A172 (cell line): ENCODE results near the gene ADRM1. TPM values are rescaled to one million over a fixed set of nuclear protein-coding genes. Genes with fewer than 3 reads are reported as not detected.

Experiments
- DNase-seq: peaks from one replicate; pipeline ENCODE4 v3.0.0-alpha.2; 2015; ENCODE audit warnings: low spot score
- total RNA-seq: library from RNA; depleted of rRNA; stranded (reverse); fragments of >200 nt; shearing (Covaris generic); gene quantifications from 2 replicates; pipeline ENCODE4 v1.2.3, GENCODE V29; 2014

The ADRM1 gene
- total RNA-seq, 1 experiment from 2014 or later: 402 TPM

DNA sequence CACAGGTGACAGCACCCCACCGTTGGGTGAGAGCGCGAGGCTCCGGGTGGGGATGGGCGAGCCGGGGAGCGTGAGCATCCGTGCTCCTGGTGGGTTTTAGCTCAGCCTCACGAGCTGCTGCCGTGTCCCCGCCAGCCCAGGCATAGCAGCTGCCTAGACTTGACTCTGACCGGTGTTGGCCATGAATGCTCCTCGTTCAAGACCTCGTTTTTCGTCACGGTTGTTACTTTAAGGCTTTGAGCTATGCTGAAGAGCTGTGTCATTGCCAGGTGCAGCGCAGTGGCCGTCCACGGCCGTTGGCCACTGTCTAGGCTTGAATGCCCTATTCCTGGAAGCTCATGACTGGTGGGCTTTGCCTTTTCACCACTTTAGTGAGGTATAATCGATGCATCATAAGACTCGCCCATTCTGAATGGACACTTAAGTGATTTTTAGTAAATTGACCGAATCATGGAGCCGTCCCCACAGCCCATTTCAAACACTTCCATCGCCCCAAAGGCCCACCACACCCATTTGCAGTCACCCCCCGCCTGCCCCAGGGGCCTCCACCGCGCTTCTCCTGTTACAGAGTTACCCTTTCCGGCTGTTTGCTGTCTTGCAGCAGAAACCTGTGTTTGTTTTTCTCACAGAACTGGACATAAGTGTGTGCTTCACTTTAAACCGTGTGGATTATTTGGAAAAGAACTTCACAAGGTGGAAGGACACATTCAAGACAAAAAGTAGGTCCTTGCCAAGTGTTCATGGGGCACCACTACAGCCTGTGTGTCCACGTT lies 21.4 kb upstream of the ADRM1 start:
- no peak for DNase-seq

DNA sequence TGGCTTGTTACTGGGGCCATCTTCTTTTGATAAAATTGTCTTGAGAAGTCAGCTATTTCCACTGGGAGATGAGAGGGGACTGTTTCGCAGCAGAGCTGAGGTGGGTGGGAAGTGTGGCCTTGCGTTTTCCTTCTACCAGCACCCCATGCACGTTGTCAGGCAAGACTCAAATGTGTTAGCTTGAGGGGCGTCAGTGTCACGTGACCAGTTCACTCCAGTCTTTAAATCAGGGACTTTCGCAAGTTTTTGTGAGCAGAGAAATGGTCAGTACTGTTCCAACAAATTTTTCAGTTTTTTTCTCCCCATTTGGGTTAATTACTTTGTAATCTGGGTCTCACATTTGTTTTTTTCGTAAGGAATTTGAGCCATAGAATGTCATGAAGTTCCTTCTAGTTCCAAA lies 20.7 kb upstream of the ADRM1 start:
- no peak for DNase-seq

DNA sequence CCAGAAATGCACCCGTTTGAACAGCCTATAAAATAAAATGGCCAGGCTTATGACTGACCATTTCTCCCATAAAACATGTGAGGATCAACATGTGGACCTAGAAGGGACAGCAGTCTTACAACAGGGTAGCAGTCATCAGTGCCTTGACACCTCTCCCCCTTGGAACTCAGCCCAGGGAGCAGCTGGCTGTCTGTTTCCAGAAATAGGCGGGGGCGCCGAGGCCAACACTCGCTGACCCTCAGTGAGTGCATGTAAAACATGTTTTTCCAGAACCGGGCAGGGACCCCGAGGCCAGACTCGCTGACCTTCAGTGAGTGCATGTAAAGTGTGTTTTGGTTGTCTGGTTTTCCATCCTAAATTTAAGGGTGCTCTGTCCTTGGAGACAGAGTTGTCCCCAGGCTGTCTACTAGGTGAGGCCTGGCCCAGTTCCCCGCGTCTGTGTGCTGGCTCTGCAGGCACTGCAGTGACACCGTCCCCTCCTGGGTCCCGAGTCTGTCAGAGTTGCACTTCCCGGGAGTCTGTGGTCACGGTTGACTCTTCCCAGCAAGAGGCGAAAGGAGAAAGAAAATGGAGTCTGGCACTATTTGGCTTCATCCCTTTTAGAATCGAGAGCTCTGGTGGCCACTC lies 19.8 kb upstream of the ADRM1 start:
- no peak for DNase-seq

DNA sequence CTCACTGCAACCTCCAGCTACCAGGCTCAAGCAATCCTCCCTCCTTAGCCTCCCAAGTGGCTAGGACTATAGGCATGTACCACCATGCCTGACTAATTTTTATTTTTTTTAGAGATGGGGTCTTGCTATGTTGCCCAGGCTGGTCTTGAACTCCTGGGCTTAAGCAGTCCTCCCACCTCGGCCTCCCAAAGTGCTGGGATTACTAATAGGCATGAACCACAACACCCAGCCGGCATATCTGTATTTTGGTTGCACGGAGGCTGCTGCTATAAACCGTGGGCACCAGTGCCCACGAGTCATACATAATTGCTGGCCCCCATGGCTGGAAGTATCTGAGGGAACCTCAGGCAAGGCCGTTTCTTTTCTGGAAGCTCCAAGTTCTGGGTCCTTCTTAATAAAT lies 18.3 kb upstream of the ADRM1 start:
- no peak for DNase-seq

DNA sequence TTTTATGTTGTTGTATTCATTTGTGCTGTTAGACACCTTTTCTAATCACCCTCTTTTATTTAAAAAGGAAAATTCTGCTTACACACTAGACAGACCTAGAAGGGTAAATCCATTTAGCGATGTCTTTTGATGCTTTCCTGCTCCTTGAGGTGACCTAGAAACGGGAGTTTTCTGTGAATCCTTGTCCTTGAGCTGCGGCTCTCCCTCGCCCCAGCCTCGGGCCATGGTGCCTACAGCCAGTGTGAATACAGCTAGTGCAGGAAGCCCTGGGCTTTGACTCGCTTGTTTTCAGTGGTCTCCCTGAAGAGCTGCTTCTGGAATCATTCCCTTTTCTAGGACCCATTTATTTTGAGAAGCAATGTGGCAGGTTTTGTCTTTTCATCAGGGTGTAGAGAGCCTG lies 17.6 kb upstream of the ADRM1 start:
- DNase-seq: no peak

DNA sequence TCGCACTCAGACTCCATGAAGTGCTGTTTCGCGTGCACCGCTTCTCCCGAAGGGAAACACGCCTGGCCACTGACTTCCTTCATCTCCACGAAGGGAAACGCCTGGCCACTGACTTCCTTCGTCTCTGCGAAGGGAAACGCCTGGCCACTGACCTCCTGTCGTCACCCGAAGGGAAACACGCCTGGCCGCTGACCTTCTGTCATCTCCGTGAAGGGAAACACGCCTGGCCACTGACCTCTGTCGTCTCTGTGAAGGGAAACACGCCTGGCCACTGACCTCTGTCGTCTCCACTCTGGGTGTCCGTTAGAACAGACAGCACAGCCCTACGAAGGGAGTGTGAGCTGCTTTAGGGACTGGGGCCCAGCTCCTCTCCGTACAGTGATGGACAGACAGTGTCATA lies 17.1 kb upstream of the ADRM1 start:
- DNase-seq: no peak

- DNase-seq: no peak
These were observed 16.2 kb upstream of the ADRM1 start for GRCh38 chr20:62286493-62287064.

GRCh38 chr20:62287129-62287528 lies 15.7 kb upstream of the ADRM1 start:
- DNase-seq: no peak

- no peak for DNase-seq
These were observed 14.8 kb upstream of the ADRM1 start for GRCh38 chr20:62287759-62288534.

- DNase-seq: no peak
These were observed 14.2 kb upstream of the ADRM1 start for GRCh38 chr20:62288535-62289105.

DNA sequence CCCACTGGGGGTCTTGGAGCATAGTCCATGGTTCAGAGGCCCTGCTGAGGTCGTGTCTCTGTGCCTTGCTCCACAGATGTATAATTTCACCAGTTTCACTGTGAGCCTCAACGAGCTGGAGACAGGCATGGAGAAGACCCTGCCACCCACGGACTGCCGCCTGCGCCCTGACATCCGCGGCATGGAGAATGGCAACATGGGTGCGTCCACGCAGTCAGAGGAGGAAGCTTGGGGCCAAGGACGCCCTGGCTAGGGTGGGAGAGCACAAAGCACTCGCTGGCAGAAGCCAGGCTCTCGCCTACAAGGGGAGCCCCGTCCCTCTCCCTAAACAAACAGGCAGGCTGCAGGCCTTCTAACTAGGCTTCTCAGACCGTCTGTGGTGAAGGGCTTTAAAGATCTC lies 13.7 kb upstream of the ADRM1 start:
- no peak for DNase-seq

DNA sequence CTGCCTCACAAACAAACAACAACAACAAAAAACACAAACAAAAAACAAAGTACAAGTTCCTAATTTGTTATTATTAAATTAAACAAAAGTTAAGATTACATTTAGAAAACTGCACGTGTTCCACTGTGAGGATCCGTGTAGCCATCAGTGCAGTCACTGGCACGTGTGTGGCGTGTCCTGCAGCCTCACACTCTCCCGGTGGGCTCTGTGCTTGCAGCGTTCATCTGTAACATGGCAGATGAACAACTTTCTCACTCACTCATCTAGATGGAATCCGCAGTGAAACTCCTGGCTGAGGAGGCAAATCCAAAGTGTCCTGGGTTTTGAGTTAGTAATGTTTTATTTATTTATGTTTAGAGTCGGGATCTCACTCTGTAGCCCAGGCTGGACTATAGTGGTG lies 12.9 kb upstream of the ADRM1 start:
- no peak for DNase-seq

DNA sequence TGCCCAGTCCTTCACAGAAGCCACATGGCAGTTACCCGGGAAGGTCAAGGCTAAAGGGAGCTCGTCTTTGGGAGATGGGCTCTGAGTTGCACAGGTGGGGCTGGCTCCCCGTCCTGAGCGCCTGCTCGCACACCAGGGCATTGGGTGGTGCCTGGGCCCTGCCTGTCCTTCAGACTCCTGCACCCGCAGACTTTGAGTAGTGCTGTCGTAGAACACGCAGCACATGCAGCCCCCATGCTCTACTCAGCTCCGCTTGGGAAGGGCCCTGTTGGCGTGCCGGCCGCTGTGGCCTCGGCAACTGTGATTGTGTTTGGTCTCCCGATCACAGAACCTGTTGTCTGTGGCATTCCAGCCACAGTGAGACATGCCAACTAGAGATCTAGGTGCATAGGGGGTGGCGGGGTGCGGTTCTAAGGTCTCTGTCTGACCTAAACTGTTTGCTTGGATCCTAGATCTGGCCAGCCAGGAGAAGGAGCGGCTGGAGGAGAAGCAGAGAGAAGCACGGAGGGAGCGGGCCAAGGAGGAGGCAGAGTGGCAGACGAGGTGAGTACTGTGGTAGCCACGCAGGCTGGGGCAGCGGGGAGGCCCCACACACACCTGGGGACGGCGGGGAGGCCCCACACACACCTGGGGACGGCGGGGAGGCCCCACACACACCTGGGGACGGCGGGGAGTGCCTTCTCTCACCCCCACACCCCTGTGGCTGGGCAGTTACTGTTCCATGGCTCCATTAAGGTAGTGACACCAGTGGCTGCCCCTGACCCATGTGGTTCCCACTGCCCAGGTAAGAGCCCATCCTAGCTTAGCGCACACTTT lies 11.3 kb upstream of the ADRM1 start:
- no peak for DNase-seq

- no peak for DNase-seq
These were observed 10.7 kb upstream of the ADRM1 start for GRCh38 chr20:62292108-62292507.

GRCh38 chr20:62293111-62293784 lies 9.5 kb upstream of the ADRM1 start:
- DNase-seq: no peak

GRCh38 chr20:62293946-62294345 lies 8.9 kb upstream of the ADRM1 start:
- no peak for DNase-seq

- DNase-seq: no peak
These were observed 8.3 kb upstream of the ADRM1 start for GRCh38 chr20:62294516-62294915.

DNA sequence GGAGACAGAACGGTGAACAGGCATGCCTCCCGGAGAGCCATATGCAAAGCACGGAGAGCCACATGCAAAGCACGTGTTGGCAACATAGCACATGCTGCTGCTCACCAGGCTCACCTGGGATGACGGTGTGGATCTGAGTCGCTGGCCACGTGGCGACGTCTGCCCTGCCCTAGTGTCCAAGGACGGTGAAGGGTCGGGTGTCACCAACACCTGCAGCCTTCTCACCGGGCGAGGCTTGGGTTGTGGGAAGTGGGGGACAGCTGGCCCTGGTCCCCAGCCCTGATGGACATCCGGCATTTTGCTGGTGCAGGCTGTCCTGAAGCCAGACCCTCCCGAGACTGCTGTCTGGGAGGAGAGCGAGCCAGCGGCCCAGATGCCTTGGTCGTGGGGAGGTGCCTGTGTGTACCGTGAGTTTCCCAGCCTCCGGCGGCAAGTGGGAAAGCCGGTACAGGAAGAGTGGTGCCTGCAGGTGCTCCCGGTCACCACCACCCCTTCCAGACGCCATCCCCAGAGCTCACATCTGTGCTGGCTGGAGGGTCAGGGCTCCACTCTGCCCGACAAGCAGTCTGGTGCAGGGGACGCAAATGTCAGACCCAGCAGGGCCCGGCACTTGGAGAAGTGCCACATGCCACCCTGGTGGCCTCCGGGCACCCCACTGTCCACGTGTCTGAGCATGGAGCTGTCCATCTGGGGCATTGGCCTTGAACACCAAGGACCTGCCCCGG lies 5.9 kb upstream of the ADRM1 start:
- no peak for DNase-seq

DNA sequence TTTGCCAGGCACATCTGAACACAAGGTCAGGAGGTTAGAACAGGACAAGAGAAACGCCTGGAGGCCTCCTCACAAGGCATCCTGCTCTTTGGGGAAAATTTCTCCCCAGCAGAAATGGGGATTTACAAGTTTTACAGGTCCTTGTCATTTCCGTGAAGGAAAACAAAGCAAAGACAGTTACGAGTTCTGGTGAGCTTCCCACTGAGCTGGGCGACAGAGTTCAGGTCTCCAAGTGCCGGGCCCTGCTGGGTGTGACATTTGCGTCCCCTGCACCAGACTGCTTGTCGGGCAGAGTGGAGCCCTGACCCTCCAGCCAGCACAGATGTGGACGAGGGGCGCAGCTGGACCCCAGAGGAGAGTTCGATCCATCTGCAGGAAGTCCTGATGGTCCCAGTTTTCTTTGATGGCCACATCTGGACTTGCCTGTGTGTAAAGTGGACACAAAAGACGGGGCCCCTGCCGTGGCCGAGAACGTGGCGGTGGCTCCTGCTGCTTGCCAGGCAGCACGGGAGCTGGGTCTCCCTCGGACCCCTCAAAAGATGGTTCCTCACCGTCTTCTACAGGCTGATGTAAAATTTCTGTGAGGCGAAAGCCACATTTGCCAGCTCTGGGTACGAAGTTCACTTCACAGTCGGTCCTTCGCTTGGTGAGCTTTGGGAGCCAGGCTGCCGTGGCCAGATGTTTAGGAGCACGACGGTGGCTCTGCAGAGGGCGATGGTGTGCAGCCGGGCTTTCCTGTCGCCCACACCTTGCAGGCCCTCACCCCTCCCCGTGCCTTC lies 5.2 kb upstream of the ADRM1 start:
- DNase-seq: no peak
